DMS153 (cell line): ENCODE data around the gene UCK1.
A peak's percentile ranks its signal among the peaks of the same experiment; 100 is the strongest.
"Not testable (repeated sequence)": the region's sequence is repeated elsewhere in the genome, so short reads cannot be mapped to it uniquely, and the experiment has no call there.

Experiments used
- DNase-seq: peaks from one replicate; lab custom pipeline; 2025; lab: John Stamatoyannopoulos, UW

The UCK1 gene

DNA sequence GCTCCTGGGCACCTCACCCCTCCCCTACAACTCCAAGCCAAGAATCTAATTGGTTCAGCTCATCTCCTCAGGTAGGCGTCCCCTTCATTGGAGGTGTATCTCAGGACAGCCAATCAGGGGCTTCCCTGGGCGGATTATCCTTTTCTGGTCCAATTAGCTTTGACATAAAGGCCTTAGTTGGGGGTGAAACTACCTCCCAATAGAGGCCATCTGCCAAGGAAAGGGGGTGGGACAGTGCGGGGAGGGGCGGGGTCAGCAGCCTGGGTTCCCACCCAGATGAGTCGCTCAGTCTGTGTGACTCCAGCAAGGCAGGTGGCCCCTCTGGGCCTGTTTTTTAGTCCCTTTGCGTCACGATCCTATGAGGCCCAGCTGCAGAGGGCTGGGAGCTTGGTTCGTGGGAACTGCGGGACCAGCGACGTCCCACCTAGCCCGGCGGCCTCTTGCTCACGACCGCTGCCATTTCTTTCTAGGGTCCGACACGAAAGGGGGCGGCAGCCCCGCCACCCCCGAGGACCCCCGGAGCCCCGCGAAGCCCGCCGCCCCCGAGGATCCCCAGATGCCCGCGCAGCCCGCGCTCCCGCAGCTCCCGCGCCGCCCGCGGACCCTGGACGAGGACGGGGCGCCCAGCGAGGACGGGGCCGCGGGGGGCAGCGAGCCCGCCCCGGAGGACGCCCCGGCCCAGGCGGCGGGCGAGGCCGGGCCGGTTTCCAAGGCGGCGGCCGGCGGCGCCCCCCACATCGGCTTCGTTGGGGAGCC lies 23.2 kb upstream of the UCK1 start:
- no peak for DNase-seq

DNA sequence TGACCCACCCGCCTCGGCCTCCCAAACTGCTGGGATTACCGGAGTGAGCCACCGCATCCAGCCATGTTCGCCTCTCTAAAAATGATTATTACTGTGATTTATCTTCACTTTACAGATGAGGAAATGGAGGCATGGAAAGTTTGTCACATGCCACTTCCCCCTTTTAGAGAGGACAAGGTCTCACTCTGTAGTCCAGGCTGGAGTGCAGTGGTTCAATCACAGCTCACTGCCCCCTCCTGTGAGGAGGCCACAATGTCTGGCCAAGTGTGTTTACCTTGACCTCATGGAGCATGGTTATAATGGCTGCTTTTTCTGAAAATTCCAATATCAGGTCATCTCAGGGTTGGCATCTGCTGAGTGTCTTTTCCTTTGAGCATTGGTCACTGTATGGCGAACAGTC lies 21.0 kb upstream of the UCK1 start:
- no peak for DNase-seq

DNA sequence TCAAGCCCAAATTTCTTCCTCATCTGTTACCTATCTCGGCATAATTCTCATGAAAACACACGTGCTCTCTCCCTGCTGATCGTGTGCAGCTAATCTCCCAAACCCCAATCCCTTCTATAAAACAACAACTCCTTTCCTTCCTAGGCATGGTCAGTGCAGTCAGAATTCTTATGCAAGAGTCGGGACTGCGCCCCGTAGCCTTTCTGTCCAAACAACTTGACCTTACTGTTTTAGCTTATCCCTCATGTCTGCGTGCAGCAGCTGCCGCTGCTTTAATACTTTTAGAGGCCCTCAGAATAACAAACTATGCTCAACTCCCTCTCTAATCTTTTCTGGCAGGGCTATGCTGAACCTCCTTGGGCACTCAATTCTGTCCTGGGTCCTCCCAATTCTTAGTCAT lies 19.4 kb upstream of the UCK1 start:
- not testable (repeated sequence) for DNase-seq

DNA sequence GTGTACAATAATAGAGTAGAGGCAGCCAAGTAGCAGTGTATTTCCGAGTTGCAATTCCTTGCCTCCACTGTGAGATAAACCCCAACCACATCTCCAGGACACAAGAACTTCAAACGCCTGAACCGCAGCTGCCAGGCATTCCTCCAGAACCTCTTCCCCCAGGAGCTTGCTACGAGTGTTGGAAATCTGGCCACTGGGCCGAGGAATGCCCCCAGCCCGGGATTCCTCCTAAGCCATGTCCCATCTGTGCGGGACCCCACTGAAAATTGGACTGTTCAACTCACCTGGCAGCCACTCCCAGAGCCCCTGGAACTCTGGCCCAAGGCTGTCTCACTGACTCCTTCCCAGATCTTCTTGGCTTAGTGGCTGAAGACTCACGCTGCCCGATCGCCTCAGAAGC lies 18.1 kb upstream of the UCK1 start:
- not testable (repeated sequence) for DNase-seq

DNA sequence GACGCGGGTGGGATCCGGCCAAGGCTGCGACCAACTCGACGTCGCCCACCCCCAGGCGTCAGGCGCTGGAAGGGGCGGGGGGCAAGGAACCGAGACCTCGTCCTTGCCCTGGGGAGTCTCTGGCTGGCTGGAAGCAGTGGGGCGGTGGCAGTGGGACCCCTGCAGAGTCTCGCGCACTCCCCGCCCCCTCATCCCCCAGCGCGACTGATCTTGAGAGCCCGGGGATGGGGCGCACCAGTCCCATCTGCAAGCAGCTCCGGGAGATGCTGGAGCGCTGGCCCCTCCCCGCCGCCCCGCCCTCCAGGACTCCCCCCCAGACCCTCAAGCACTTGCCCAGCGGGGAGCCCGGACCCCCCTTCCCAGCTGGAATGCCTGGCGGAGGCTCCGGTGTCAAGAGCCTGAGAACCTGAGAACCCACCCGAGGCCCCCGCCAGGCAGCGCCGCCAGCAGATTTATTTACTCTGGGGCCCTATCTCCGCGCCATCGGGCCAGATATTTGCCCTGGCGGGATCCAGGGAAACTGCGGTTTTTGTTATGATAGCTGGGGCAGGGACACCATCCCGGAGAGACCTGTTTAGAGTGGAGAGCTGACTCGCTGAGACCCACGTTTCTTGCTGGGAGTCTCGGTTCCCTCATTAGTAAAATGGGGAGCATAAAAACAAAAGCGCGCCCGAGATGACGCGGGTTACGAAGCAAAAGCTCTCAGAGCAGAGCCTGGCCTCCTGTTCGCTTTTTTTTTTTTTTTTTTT lies 15.4 kb upstream of the UCK1 start:
- DNase-seq, result no peak

DNA sequence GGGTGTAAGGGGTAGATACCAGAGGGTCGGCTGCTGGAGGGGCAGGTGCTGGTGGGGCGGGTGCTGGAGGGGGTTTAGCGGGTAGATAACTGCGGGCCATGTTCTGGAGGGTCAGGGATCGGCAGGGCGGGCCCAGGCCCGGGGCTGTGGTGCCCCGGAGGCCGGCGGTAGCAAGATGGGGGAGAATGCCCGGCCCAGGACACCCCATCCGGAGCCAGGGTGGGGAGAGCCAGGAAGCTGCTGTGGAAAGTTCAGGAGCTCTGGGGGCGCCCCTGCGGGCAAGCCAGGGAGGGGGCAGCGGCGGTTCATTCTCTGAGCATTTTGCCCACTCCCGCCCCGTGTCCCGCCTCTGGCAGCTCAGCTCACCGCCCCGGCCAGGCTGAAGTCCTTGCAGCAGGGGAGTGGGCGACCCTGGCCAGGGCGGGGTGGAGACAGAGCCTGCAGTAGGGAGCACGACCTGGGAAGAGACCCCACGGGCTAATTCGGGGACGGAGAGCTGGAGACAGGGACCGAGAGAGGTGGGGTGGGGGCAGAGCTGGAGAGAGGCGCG lies 14.8 kb upstream of the UCK1 start:
- DNase-seq, result no peak

DNA sequence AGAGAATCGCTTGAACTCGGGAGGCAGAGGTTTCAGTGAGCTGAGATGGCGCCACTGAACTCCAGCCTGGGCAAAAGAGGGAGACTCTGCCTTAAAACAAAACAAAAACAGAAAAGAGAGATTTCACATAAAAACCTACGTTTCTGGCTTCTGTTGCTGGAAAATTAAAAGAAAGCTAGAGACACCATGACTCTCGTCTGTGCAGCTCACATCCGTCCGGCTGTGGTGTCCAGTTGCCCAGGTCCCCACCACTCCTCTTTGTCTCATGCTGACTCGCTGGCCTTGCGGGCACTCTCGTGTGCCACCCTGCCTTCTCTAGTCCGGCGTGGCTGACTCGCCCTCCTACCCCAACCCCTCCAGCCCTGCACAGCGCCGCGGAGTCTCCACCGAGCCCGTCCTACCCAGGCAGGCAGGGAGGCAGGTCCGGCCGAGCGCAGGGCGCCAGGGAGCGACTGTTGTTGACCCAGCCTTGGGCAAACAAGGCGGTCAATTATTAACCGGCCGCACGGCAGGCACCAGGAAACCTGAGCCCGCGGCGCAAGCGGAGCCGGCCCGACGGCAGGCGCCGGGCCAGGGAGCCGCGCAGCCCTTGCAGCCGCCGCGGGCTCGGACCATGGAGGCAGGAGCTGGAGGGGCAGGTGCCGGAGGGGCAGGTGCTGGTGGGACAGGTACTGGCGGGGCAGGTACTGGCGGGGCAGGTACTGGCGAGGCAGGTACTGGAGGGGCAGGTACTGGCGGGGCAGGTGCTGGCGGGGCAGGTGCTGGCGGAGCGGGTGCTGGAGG lies 14.1 kb upstream of the UCK1 start, which contains the start of gene PRRT1B:
Gene PRRT1B, plus strand, starts transcription at position 521 of the 783 bp plus-strand sequence. Its CDS starts 93 bp downstream, at position 614.
- peak; percentile 42 for DNase-seq

DNA sequence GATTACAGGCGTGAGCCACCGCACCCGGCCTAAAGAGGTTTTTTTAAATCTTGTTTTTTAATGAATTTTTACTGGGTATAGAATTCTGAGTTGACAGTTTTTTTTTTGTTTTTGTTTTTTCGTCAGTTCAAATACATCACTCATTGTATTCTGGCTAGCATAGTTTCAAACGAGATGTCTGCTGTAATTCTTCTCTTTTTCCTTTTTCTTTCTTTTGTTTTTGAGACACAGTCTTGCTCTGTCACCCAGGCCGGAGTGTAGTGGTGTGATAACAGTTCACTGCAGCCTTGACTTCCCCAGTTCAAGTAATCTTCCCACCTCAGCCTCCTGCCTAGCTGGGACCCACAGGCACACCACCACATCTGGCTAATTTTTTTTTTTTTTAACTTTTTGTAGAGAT lies 12.1 kb upstream of the UCK1 start:
- no peak for DNase-seq

DNA sequence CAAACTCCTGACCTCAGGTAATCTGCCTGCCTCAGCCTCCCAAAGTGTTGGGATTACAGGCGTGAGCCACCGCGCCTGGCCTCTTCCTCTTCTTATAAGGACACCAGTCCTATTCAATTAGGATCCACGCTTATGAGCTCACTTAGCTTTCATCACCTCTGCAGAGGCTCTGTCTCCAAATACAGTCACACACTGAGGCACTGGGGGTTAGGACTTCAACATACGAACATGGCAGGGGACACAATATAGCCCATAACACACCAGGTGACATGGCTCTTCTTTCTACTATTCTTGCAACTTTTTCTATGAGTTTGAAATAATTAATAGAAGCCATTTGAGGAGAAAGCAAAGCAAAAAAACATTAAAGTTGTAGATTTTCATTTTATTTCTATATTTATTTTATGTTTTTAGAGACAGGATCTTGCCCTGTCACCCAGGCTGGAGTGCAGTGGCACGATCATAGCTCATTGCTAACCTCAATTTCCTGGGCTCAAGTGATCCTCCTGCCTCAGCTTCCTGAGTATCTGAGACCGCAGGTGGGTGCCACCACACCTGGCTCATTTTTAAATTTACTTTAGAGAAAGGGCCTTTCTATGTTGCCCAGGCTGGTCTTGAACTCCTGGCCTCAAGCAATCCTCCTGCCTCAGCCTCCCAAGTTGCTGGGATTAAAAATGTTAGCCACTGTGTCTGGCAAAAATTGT lies 8.3 kb upstream of the UCK1 start:
- DNase-seq, result no peak

DNA sequence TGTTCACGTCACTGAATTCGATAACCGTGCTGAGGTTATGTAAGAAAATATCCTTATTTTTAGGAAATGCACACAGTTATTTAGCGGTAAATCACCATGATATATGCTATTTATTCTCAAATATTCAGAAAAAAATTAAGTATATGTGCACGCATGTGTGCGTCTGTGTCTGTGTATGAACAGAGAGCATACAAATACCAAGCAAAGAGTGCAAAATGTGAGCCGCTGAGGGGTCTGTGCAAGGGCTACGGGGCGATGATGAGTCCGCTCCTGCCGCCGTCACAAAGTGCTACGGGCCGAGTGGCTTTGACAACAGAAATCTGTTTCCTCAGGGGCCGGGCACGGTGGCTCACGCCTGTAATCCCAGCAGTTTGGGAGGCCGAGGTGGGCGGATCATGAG lies 6.9 kb upstream of the UCK1 start:
- DNase-seq, result no peak

DNA sequence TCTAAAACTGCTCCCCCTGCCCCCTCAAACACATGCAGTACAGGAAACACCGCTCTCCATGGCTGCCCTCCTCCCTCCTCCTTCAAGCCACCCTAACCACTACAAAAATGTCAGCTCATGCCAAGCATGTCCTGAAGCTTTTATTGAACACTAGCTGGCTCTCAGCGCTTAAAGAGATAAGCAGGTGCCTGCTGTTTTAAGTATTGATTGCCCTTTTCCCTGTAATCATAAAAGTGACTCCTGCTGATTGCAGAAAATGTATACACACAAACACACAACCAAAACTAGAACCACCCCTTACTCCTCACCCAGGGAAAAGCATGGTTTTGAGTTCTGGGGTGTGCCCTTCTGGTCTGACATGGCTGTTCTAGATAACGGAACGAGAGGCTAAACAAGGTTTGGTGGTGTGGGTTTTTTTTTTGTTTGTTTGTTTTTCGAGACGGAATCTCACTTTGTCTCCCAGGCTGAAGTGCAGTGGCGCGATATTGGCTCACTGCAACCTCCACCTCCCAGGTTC lies 3.7 kb upstream of the UCK1 start:
- DNase-seq, result no peak

DNA sequence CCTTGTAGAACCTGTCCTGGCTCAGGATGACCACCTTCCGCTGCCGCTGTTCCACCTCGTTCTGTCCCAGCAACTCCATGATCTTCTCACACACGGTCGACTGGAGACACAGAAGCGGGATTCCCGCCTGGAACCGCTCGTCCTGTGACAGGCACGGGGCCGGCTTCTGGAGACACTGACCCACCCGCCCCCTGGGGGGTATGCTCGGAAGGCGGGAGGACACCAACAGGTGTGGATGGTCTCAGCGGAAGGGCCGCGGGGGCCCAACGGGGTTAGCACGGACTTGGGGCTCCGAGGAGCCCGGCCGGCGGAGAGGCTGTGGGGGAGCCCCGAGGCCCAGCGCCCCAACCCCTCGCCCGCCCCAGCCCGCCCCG lies 530 bp downstream of the UCK1 start:
- no peak for DNase-seq

DNA sequence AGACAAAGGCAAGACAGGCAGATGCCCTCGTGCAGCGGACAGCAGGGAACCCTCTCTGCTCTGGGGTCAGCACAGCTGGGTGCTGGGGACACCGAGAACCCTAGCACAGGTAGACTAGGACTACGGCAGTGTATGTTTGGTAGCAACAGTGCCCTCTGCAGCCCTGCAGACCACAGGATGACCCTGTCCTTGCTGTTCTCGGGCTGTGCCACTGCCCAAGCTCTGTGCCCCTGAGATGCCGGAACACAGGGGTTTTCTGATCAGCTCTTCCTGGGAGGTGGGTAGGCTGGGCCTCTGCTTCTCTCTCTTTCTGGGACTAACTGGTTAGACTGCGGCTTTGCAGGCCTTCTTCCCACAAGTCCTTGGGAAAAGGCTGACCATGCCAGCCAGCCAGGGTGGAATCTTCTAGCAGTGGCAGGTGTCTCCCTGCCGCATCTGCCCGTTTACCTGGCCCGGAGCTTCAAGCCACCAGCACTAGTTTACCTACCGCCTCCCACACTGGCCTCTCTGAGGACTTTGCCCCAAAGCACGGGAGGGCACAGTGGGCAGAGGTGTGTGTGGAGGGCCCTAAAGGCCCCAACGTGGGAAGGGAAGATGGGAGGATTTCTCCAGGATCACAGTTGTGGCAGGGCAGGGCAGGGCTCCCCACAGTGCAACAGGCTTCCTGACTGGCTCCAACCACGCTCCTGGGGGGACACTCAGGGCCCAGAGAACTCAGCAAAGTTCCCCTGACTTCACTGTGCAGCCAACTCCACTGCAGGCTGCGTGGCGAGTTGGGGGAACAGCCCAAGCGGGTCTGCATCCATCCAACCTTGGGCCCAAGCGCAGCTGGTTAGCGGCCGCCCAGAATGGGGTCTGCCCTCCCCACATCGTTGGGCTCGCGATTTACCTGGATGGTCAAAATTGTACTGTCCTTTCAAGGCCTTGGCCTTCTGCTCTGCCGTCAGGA lies 1.2 kb downstream of the UCK1 start:
- no peak for DNase-seq

DNA sequence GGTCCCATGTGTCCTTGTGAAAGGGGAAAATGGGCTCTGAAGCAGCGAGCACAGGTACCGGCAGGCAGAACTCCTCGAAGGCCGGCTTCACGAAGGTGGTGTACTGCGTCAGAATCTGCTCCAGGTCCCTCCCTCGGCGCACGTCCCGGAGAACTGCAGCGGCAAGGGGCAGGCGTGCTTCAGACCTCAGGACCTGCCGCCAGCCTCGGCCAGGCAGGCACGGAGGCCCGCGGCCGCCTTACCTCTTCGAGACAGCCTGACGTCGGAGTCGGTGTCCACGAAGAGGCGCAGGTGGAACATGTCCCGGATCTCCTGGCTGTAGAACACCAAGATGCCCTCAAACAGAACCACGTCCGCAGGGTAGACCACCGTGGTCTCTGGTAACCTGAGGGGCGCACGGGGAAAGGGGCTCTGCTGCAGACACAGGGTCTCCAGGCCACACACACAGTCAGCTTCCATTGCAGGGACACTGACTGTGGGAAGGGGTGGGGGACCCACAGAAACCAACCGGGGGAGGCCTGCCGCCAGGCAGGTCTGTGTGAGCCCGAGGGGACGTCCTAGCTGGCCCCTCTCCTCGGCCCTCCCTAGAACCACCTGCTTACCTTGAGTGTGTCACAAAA lies 2.1 kb downstream of the UCK1 start:
- DNase-seq, result no peak

DNA sequence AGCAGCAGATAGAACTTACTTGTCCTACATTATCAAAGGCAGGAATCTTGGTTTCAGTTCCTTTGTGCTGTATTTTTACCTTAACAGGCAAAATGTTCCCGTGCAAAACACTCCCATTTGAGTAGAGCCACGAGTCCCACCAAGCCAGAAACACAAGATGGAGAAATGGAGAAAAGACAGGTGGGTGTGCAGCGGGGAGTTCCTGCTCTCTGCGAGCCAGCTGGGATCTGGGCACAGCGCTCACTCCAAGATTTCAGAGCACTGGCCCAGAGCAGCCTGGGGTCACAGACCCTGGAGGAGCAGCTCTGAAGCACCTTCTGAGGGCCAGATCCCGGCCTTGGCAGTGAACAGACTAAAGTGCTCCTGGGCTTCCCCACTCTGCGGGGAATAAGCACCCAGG lies 2.9 kb downstream of the UCK1 start:
- no peak for DNase-seq

DNA sequence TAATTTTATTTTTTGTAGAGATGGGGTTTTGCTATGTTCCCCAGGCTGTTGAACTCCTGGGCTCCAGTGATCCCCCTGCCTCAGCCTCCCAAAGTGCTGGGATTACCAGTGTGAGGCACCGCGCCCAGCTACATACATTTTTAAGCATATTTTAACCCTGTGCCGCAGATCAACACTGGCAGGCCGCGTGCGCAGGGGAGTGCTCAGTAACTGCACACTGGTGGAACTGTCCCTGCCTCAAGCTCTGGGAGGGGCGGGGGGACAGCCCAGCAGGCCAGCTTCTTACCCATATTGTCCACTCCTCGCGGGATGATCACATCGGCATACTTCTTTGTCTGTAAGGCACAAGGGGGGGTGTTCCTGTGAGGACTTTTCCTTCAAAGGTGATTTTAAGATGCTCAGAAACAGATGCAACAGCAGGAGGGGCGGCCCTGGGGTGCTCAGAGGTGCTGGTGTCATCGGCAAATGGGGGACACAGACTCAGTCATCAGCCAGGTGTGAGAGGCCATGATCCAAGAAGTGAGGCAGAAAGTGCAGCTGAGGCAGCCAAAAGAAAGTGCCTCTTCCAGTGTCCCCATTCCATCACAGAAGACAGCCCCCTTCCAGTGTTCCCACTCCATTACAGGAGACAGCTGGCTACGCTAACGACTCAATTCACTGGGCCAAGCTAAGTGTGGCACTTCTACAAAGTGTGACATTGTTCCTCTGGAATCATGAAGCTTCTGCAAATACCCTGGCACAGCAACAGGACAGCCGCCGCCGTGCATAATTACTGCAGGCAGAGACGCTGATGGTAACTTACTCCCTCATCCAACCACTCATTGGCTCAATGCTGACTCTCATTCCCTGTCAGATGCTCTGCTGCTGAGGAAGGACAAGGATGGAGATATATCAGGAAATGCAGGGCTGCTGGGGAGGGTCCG lies 5.2 kb downstream of the UCK1 start:
- DNase-seq, result no peak

DNA sequence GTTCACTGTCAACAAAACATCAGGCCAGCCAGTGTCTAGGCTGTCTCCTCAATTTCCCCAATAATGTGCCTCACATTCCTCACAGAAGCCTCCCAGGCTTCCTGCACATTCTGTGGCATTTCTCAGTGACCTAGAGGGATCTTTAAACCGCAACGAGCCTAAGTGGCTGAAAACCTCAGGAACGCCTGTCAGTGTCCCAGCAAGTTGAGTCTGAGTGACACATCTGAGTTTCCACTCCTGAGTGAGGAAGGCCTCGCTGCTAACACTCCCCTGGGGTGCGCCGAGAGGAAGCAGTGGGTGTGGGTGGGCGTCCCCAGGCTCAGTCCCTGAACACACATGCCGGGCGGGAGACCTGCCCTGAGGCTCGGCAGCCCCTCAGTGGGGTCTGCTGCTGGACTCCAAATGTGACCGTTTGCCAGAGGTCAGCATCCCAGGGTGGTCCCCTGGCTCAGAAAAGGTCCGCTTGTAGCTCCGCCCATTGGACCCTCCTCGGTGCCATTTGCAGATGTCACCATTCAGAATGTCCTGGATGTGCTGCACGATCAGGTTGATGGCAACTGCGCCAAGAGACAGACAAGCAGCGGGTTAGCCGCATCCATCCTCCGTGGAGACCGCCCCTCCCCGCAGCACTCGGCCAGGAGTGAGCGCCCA lies 6.3 kb downstream of the UCK1 start:
- DNase-seq, result no peak
